ENCODE measurements around the gene PTPRF.

GRCh38 chr1:43648876-43649477, 118.3 kb downstream of the PTPRF start:
- no peak for TF ChIP-seq POLR2A (IDR thresholded peaks at IDR 0.05)
- no peak for TF ChIP-seq CTCF (IDR thresholded peaks at IDR 0.05)
